NCI-H2081 treated with DMSO at 0.1 percent for 48 hours (cell line): ENCODE data around the gene PLA2G2C.
"Not testable (repeated sequence)": the region's sequence is repeated elsewhere in the genome, so short reads cannot be mapped to it uniquely, and the experiment has no call there.

ENCODE experiments used
- DNase-seq: peaks from one replicate; lab custom pipeline; 2025; lab: John Stamatoyannopoulos, UW

The PLA2G2C gene

GRCh38 chr1:20130518-20130917 lies 55.8 kb downstream of the PLA2G2C start:
- DNase-seq = not testable (repeated sequence)

DNA sequence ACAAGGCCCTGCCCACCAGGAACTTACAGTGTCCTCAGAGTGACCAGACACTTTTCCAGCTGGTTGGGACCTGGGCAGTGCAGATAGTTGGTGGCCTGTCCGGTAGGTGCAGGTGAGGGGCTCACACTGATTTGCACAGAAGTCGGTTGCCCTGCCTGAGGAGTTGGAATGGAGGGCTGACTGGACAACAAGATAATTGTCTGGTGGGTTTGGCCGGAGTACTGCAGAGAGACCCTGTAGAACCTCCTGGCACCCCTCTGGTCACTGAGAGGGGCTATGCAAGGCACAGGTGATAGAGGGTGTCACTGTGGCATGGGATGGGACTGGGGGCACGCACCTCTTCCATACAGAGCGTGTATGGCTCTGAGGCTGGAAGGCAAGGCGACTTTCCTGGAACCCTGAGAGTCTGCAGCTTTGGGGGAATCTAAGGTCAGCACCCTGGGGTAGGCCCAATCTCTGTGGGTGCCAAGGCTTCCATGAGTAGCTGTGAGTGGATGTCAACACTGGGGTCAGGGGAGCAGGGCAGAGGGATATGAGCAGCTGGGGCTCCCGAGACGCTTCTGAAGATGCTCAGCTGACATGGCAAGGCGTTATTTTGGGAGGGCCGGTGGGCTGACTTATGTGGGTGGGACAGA lies 59.4 kb downstream of the PLA2G2C start:
- no peak for DNase-seq

GRCh38 chr1:20126041-20126805 lies 60.1 kb downstream of the PLA2G2C start:
- DNase-seq = no peak

GRCh38 chr1:20125100-20125499 lies 61.2 kb downstream of the PLA2G2C start:
- no peak for DNase-seq

DNA sequence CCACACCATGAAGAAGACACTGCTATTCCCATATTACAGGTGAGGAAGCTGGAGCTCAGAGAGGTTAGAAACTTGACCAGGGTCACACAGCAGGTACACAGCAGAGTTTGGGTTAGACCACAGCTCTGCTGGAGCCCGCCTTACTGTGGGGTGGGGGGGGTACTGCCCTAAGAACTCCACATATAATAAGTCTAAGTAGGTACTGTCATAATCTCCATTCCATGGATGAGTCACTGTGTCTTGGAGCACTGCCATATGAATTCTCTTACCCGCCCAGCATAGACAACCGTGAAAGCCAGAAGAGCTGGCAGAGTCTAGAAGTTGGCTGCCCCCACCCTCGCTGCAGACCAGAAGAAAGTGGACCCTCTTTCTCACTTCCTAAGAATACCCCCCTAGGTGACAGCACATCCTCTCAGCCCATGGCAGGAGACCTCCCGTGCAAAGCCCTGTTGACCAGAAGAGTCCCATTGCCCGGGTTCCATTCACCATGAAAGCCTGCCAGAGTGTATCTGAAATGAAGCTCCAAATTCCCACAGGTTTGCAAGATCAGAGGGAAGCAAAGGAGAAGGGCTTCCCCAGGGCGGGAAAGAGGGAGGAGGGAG lies 61.8 kb downstream of the PLA2G2C start:
- no peak for DNase-seq

- no peak for DNase-seq
Measured at GRCh38 chr1:20123722-20124455, 62.4 kb downstream of the PLA2G2C start.

DNA sequence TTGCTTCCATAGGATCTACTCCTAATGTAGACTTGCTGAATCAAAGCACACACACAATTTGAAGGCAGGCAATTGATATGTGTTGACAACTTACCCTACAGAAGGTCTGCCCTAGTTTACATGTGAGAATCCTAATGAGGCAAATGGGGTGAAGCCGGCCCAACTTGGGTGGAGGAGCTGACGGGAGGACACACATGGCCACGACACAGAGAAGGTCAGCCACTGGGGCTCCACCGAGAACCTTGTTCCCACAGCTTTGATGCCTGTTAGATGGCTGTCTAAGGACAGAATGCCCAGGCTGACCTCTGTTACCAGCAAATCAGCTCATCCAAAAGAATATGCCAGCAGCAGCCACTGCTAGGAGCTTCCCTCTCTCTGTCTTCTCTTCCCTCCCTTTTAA lies 65.5 kb downstream of the PLA2G2C start:
- DNase-seq = no peak

GRCh38 chr1:20119347-20119746 lies 67.0 kb downstream of the PLA2G2C start, which contains the start of gene PLA2G2D:
Gene PLA2G2D (minus strand): TSS chr1:20119536. CDS start chr1:20119498, 38 bp downstream.
- no peak for DNase-seq

DNA sequence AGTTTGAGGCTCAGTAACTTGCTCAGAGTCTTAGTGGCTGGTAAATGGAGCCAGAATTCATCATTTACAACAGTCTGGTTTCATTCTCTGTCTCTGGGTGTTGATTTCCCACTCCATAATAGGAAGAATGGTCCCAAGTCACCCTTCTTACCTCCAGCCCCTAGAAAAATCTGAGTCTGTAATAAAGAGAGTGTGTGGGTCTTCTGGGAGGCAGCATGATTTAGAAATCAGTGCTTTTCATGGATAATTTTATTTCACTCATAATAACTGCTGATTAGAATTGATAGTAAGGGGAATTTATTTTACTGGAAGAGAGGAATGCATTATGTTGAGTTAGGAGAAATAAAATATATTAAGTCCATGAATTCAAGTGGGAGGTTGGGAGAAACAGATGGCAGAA lies 69.1 kb downstream of the PLA2G2C start:
- no peak for DNase-seq

- DNase-seq = no peak
Measured at GRCh38 chr1:20115916-20116315, 70.4 kb downstream of the PLA2G2C start.

DNA sequence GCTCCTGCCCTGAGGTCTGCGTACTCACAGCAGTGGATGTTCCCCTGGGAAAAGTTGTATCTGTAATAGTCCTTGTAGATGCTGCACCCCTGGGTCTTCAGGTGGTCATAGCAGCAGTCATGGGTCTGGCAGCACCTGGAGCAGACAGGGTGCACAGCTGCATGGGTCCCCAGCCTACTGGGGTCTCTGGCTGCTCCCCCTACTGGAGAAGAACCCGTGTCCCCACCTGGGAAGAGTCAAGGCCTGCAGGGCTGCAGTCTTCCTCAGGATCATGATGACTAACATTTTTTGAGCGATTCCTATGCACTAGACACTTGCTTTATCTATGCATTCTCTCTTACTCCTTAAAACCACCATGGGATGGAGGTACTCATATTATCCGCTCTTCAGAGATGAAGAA lies 70.8 kb downstream of the PLA2G2C start:
- DNase-seq = no peak

- no peak for DNase-seq
Measured at GRCh38 chr1:20114021-20114648, 72.2 kb downstream of the PLA2G2C start.
